Measurements from ENCODE around the gene USP1.

GRCh38 chr1:62395291-62395690 lies 41.6 kb upstream of the USP1 start:
- TF ChIP-seq CTCF (IDR thresholded peaks at IDR 0.05; ENCODE audit: extremely low read depth in 1 of 2, insufficient read depth in 1 of 2, low read depth in 1 of 2, low read length in 2 of 2) (no peak), MAX (IDR thresholded peaks at IDR 0.05; ENCODE audit: insufficient read depth, insufficient read length) (no peak), EZH2 (IDR thresholded peaks at IDR 0.05; ENCODE audit: borderline replicate concordance, low read depth, low read length, severe bottlenecking) (no peak), POLR2AphosphoS5 (IDR thresholded peaks at IDR 0.05; ENCODE audit: insufficient read depth, low read depth, low read length) (no peak), FOS (IDR thresholded peaks at IDR 0.05; ENCODE audit: borderline replicate concordance, insufficient read depth, low read length) (no peak), POLR2A (IDR thresholded peaks at IDR 0.05; ENCODE audit: low read depth, low read length) (no peak), MYC (IDR thresholded peaks at IDR 0.05; ENCODE audit: low read depth, low read length) (no peak), GATA2 (IDR thresholded peaks at IDR 0.05; ENCODE audit: insufficient read depth, insufficient read length, low read depth, low read length) (no peak)
